Osteocyte (in vitro differentiated cells): ENCODE data around the gene PLCB2. TPM values are rescaled to one million over a fixed set of nuclear protein-coding genes. Genes with fewer than 3 reads are reported as not detected.

Experiments used
- DNase-seq: peaks from one replicate; pipeline ENCODE4 v3.0.0; 2021; ENCODE audit warnings: mixed read lengths; ENCODE audit not compliant: unreplicated experiment; ENCODE audit errors: extremely low spot score
- H3K27ac Mint-ChIP-seq: one replicate; pipeline ENCODE4 v1.8.0; 2021; ENCODE audit warnings: mild to moderate bottlenecking, mixed read lengths; ENCODE audit not compliant: unreplicated experiment
- H3K27me3 Mint-ChIP-seq: one replicate; pipeline ENCODE4 v1.8.0; 2021; ENCODE audit warnings: mixed read lengths; ENCODE audit not compliant: unreplicated experiment
- H3K36me3 Mint-ChIP-seq: one replicate; pipeline ENCODE4 v1.8.0; 2021; ENCODE audit warnings: mixed read lengths; ENCODE audit not compliant: unreplicated experiment
- H3K4me1 Mint-ChIP-seq: one replicate; pipeline ENCODE4 v1.8.0; 2021; ENCODE audit warnings: mixed read lengths; ENCODE audit not compliant: unreplicated experiment
- H3K4me3 Mint-ChIP-seq: one replicate; pipeline ENCODE4 v1.8.0; 2021; ENCODE audit warnings: mild to moderate bottlenecking, moderate library complexity, mixed read lengths; ENCODE audit not compliant: unreplicated experiment
- H3K9me3 Mint-ChIP-seq: one replicate; pipeline ENCODE4 v1.8.0; 2021; ENCODE audit warnings: mixed read lengths; ENCODE audit not compliant: unreplicated experiment
- CTCF ChIP-seq: fragments of 200-600 bp; sonication (generic); IDR thresholded peaks from 2 replicates; pipeline ENCODE4 v1.5.0; 2021; ENCODE audit warnings: antibody characterized with exemption, mild to moderate bottlenecking, moderate library complexity
- total RNA-seq: library from RNA; stranded (reverse); gene quantifications from 2 replicates; pipeline ENCODE4 v1.2.1, GENCODE V29; 2021

Gene PLCB2
- total RNA-seq, 1 donor from 2014 or later: 0.40 TPM

- no peaks in the 10 kb centered on the region for H3K9me3 Mint-ChIP-seq
- H3K27me3 Mint-ChIP-seq: no peaks in the 10 kb centered on the region
- peak; percentile 11 for TF ChIP-seq CTCF
- H3K4me1 Mint-ChIP-seq: peaks cover 86% of the 10 kb centered on the region
- H3K4me3 Mint-ChIP-seq: peak overlapping the region; percentile 68
- no peak for DNase-seq
- H3K27ac Mint-ChIP-seq: peak overlapping the region; percentile 97
- H3K36me3 Mint-ChIP-seq: no peaks in the 10 kb centered on the region
Observed at GRCh38 chr15:40340038-40340739, 32.5 kb upstream of the PLCB2 start.

- no peaks in the 10 kb centered on the region for H3K9me3 Mint-ChIP-seq
- H3K36me3 Mint-ChIP-seq: no peaks in the 10 kb centered on the region
- H3K27me3 Mint-ChIP-seq: no peaks in the 10 kb centered on the region
- peak overlapping the region; percentile 97 for H3K27ac Mint-ChIP-seq
- H3K4me3 Mint-ChIP-seq: peak overlapping the region; percentile 68
- peaks cover 90% of the 10 kb centered on the region for H3K4me1 Mint-ChIP-seq
- DNase-seq: no peak
- peak; percentile 53 for TF ChIP-seq CTCF
Observed at GRCh38 chr15:40339621-40339945, 31.8 kb upstream of the PLCB2 start.

GRCh38 chr15:40338921-40339620 is 31.3 kb upstream of the PLCB2 start:
- peak overlapping the region; percentile 97 for H3K27ac Mint-ChIP-seq

GRCh38 chr15:40338041-40338657 is 30.4 kb upstream of the PLCB2 start:
- Mint-ChIP-seq H3K36me3 (no peaks in the 10 kb centered on the region), H3K27ac (peak overlapping the region; percentile 97), H3K4me3 (no peak overlapping the region), H3K9me3 (no peaks in the 10 kb centered on the region), H3K4me1 (peaks cover 90% of the 10 kb centered on the region), H3K27me3 (no peaks in the 10 kb centered on the region)
- DNase-seq: no peak
- TF ChIP-seq CTCF: peak; percentile 95

More at GRCh38 chr15:40338921-40339620, 31.3 kb upstream of the PLCB2 start:
- no peak for TF ChIP-seq CTCF
- no peaks in the 10 kb centered on the region for H3K27me3 Mint-ChIP-seq
- H3K4me1 Mint-ChIP-seq: peaks cover 90% of the 10 kb centered on the region
- no peaks in the 10 kb centered on the region for H3K9me3 Mint-ChIP-seq
- peak overlapping the region; percentile 68 for H3K4me3 Mint-ChIP-seq
- no peak for DNase-seq
- H3K36me3 Mint-ChIP-seq: no peaks in the 10 kb centered on the region

GRCh38 chr15:40337597-40337996 is 29.9 kb upstream of the PLCB2 start:
- H3K9me3 Mint-ChIP-seq: no peaks in the 10 kb centered on the region
- H3K4me3 Mint-ChIP-seq: no peak overlapping the region
- no peaks in the 10 kb centered on the region for H3K27me3 Mint-ChIP-seq
- DNase-seq: no peak
- H3K36me3 Mint-ChIP-seq: no peaks in the 10 kb centered on the region
- peaks cover 91% of the 10 kb centered on the region for H3K4me1 Mint-ChIP-seq
- TF ChIP-seq CTCF: no peak
- H3K27ac Mint-ChIP-seq: peak overlapping the region; percentile 97
